ENCODE data around the gene ERC1. TPM values are rescaled to one million over a fixed set of nuclear protein-coding genes. Genes with fewer than 3 reads are reported as not detected.

The ERC1 gene
- total RNA-seq, 2 experiments from 2014 or later: 40.1 to 49.6 TPM

- peaks cover 10% of the 10 kb centered on the region for H3K36me3 Mint-ChIP-seq (ENCODE audit: low read depth)
- TF ChIP-seq, protein P1, sequence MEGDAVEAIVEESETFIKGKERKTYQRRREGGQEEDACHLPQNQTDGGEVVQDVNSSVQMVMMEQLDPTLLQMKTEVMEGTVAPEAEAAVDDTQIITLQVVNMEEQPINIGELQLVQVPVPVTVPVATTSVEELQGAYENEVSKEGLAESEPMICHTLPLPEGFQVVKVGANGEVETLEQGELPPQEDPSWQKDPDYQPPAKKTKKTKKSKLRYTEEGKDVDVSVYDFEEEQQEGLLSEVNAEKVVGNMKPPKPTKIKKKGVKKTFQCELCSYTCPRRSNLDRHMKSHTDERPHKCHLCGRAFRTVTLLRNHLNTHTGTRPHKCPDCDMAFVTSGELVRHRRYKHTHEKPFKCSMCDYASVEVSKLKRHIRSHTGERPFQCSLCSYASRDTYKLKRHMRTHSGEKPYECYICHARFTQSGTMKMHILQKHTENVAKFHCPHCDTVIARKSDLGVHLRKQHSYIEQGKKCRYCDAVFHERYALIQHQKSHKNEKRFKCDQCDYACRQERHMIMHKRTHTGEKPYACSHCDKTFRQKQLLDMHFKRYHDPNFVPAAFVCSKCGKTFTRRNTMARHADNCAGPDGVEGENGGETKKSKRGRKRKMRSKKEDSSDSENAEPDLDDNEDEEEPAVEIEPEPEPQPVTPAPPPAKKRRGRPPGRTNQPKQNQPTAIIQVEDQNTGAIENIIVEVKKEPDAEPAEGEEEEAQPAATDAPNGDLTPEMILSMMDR (IDR thresholded peaks at IDR 0.05): no peak
- DNase-seq (no peak), ATAC-seq (ENCODE audit: poor library complexity) (no peak)
- no peak overlapping the region for H3K4me3 Mint-ChIP-seq
- Histone ChIP-seq H3K36me3 (ENCODE audit: insufficient read depth, low read length) (peaks cover 3% of the 10 kb centered on the region), H3K27me3 (ENCODE audit: control insufficient read depth in 1 of 2, insufficient read depth in 2 of 2, low read length in 2 of 2) (no peaks in the 10 kb centered on the region), H3K4me3 (ENCODE audit: low read length) (no peak overlapping the region), H3K9me3 (ENCODE audit: control insufficient read depth in 1 of 2, insufficient read depth in 1 of 2, low read length in 2 of 2) (no peaks in the 10 kb centered on the region), H3K4me1 (ENCODE audit: insufficient read depth, low read length) (no peaks in the 10 kb centered on the region), H3K27ac (ENCODE audit: low read depth in 1 of 2, low read length in 2 of 2) (no peak overlapping the region)
- H3K27ac Mint-ChIP-seq: peak overlapping the region; percentile 50
- peaks cover 51% of the 10 kb centered on the region for H3K4me1 Mint-ChIP-seq (ENCODE audit: low read depth)
- intact Hi-C loops (cut with DNase I, micrococcal nuclease): no loop called here
- no peaks in the 10 kb centered on the region for H3K9me3 Mint-ChIP-seq
- ChIA-PET POLR2A (no interaction called here), CTCF (interaction anchor here (1.3 to 2.7 kb wide), 2 partner anchors 10 to 15 kb away, joined by 6 read pairs; no protein-coding TSS in a partner anchor)
- H3K27me3 Mint-ChIP-seq: no peaks in the 10 kb centered on the region
These were observed 111.9 kb downstream of the ERC1 start for GRCh38 chr12:1102791-1103450.

GRCh38 chr12:1103632-1104031, 112.6 kb downstream of the ERC1 start:
- H3K9me3 ChIP-seq (ENCODE audit: control insufficient read depth in 1 of 2, insufficient read depth in 1 of 2, low read length in 2 of 2): no peaks in the 10 kb centered on the region
- H3K27me3 ChIP-seq (ENCODE audit: control insufficient read depth in 1 of 2, insufficient read depth in 2 of 2, low read length in 2 of 2): no peaks in the 10 kb centered on the region
- Mint-ChIP-seq H3K27ac (peak overlapping the region; percentile 50), H3K9me3 (no peaks in the 10 kb centered on the region), H3K27me3 (no peaks in the 10 kb centered on the region), H3K36me3 (ENCODE audit: low read depth) (peaks cover 10% of the 10 kb centered on the region), H3K4me1 (ENCODE audit: low read depth) (peaks cover 50% of the 10 kb centered on the region), H3K4me3 (no peak overlapping the region)
- ATAC-seq (ENCODE audit: poor library complexity) (no peak), DNase-seq (no peak)
- CTCF ChIA-PET: interaction anchor here (1.7 to 2.8 kb wide), 4 partner anchors 11 to 528 kb away, joined by 5 to 12 read pairs (median 7); no protein-coding TSS in a partner anchor
- no peaks in the 10 kb centered on the region for H3K4me1 ChIP-seq (ENCODE audit: insufficient read depth, low read length)
- H3K27ac ChIP-seq (ENCODE audit: low read depth in 1 of 2, low read length in 2 of 2): no peak overlapping the region
- H3K36me3 ChIP-seq (ENCODE audit: insufficient read depth, low read length): peaks cover 3% of the 10 kb centered on the region
- TF ChIP-seq, protein P1 (IDR thresholded peaks at IDR 0.05): no peak
- H3K4me3 ChIP-seq (ENCODE audit: low read length): no peak overlapping the region
- POLR2A ChIA-PET: interaction anchor here (0.7 to 0.8 kb wide), 2 partner anchors 84 to 490 kb away, joined by 3 read pairs; partner anchors contain the start of gene FBXL14
- intact Hi-C loops (cut with DNase I, micrococcal nuclease): no loop called here

- Mint-ChIP-seq H3K36me3 (ENCODE audit: low read depth) (peaks cover 10% of the 10 kb centered on the region), H3K27me3 (no peaks in the 10 kb centered on the region), H3K27ac (peak overlapping the region; percentile 50), H3K4me3 (no peak overlapping the region), H3K4me1 (ENCODE audit: low read depth) (peaks cover 46% of the 10 kb centered on the region), H3K9me3 (no peaks in the 10 kb centered on the region)
- Histone ChIP-seq H3K9me3 (ENCODE audit: control insufficient read depth in 1 of 2, insufficient read depth in 1 of 2, low read length in 2 of 2) (no peaks in the 10 kb centered on the region), H3K27ac (ENCODE audit: low read depth in 1 of 2, low read length in 2 of 2) (no peak overlapping the region), H3K4me3 (ENCODE audit: low read length) (no peak overlapping the region), H3K27me3 (ENCODE audit: control insufficient read depth in 1 of 2, insufficient read depth in 2 of 2, low read length in 2 of 2) (no peaks in the 10 kb centered on the region), H3K4me1 (ENCODE audit: insufficient read depth, low read length) (no peaks in the 10 kb centered on the region), H3K36me3 (ENCODE audit: insufficient read depth, low read length) (peaks cover 3% of the 10 kb centered on the region)
- CTCF ChIA-PET: interaction anchor here (0.6 to 2.8 kb wide), 4 partner anchors 11 to 528 kb away, joined by 3 to 12 read pairs (median 6); no protein-coding TSS in a partner anchor
- TF ChIP-seq, protein P1 (IDR thresholded peaks at IDR 0.05): no peak
- POLR2A ChIA-PET: interaction anchor here (0.7 to 0.8 kb wide), 2 partner anchors 83 to 489 kb away, joined by 3 read pairs; partner anchors contain the start of gene FBXL14
- intact Hi-C loops (cut with DNase I, micrococcal nuclease): no loop called here
- ATAC-seq (ENCODE audit: poor library complexity) (peak; percentile 85), DNase-seq (peak in 2 of 14 experiments; percentile 6 to 8)
These were observed 113.2 kb downstream of the ERC1 start for GRCh38 chr12:1104088-1104800.
